ENCODE results near the gene SMARCA2. TPM values are rescaled to one million over a fixed set of nuclear protein-coding genes. Genes with fewer than 3 reads are reported as not detected.

Gene SMARCA2
- total and polyA plus RNA-seq, 4 donors = 18.8 to 67.0 (median 41.1) TPM

GRCh38 chr9:2120926-2121689, 106.0 kb downstream of the SMARCA2 start:
- peaks cover 0 to 2% (median under 1%) of the 10 kb centered on the region in 4 donors for H3K4me1 ChIP-seq (ENCODE audit: control insufficient read depth in 4 of 4, insufficient read depth in 4 of 4, low read length in 3 of 4)
- DNase-seq (ENCODE audit: low spot score) = no peak
- TF ChIP-seq SP1 (IDR thresholded peaks at IDR 0.05) (no peak), HNF4G (IDR thresholded peaks at IDR 0.05) (no peak), TAF1 (conservative IDR thresholded peaks at IDR 0.05) (no peak)
- H3K27ac ChIP-seq (ENCODE audit: low read depth in 1 of 2, low read length in 2 of 2) = no peak overlapping the region
- H3K27me3 ChIP-seq (ENCODE audit: control insufficient read depth in 4 of 4, insufficient read depth in 4 of 4, low read length in 3 of 4) = no peaks in the 10 kb centered on the region
- no peak overlapping the region for H3K4me3 ChIP-seq (ENCODE audit: low read depth in 1 of 3, low read length in 3 of 3)
- H3K9ac ChIP-seq (ENCODE audit: low read depth in 1 of 2, low read length in 2 of 2) = no peak overlapping the region
- no peaks in the 10 kb centered on the region for H3K9me3 ChIP-seq (ENCODE audit: control insufficient read depth in 4 of 4, low read length in 3 of 4)
- 84% methylated on average over 3 of the region's 3 CpGs for WGBS
- H3K36me3 ChIP-seq (ENCODE audit: control insufficient read depth in 4 of 4, insufficient read depth in 3 of 4, low read depth in 1 of 4, low read length in 3 of 4) = peaks cover 1 to 61% (median 53%) of the 10 kb centered on the region in 4 donors

GRCh38 chr9:2122299-2122698, 107.2 kb downstream of the SMARCA2 start:
- Histone ChIP-seq H3K36me3 (ENCODE audit: control insufficient read depth in 4 of 4, insufficient read depth in 3 of 4, low read depth in 1 of 4, low read length in 3 of 4) (peaks cover 3 to 56% (median 48%) of the 10 kb centered on the region in 4 donors), H3K4me3 (ENCODE audit: low read depth in 1 of 3, low read length in 3 of 3) (no peak overlapping the region), H3K9ac (ENCODE audit: low read depth in 1 of 2, low read length in 2 of 2) (no peak overlapping the region), H3K4me1 (ENCODE audit: control insufficient read depth in 4 of 4, insufficient read depth in 4 of 4, low read length in 3 of 4) (peaks cover 0 to 14% (median 4%) of the 10 kb centered on the region in 4 donors), H3K9me3 (ENCODE audit: control insufficient read depth in 4 of 4, low read length in 3 of 4) (no peaks in the 10 kb centered on the region), H3K27me3 (ENCODE audit: control insufficient read depth in 4 of 4, insufficient read depth in 4 of 4, low read length in 3 of 4) (no peaks in the 10 kb centered on the region), H3K27ac (ENCODE audit: low read depth in 1 of 2, low read length in 2 of 2) (no peak overlapping the region)
- DNase-seq (ENCODE audit: low spot score) = no peak
- TF ChIP-seq SP1 (IDR thresholded peaks at IDR 0.05) = no peak
- TF ChIP-seq HNF4A (conservative IDR thresholded peaks at IDR 0.05) = no peak
- TF ChIP-seq GABPA (IDR thresholded peaks at IDR 0.05 in 1 of 2, conservative IDR thresholded peaks at IDR 0.05 in 1 of 2) = no peak
- TF ChIP-seq NR2F2 (IDR thresholded peaks at IDR 0.05) = no peak
- TF ChIP-seq RXRA (IDR thresholded peaks at IDR 0.05) = no peak
- TF ChIP-seq, protein P1, sequence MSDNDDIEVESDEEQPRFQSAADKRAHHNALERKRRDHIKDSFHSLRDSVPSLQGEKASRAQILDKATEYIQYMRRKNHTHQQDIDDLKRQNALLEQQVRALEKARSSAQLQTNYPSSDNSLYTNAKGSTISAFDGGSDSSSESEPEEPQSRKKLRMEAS (IDR thresholded peaks at IDR 0.05) = no peak
- TF ChIP-seq FOXA1 (IDR thresholded peaks at IDR 0.05) = no peak
- no peak for TF ChIP-seq TAF1 (conservative IDR thresholded peaks at IDR 0.05)
- TF ChIP-seq RAD21 (IDR thresholded peaks at IDR 0.05) = no peak
- TF ChIP-seq FOXA2 (IDR thresholded peaks at IDR 0.05) = no peak
- no peak for TF ChIP-seq JUND (IDR thresholded peaks at IDR 0.05)
- TF ChIP-seq EGR1 (IDR thresholded peaks at IDR 0.05; ENCODE audit: low read depth in 2 of 2) = no peak
- TF ChIP-seq YY1 (IDR thresholded peaks at IDR 0.05) = no peak
- TF ChIP-seq, protein P2, sequence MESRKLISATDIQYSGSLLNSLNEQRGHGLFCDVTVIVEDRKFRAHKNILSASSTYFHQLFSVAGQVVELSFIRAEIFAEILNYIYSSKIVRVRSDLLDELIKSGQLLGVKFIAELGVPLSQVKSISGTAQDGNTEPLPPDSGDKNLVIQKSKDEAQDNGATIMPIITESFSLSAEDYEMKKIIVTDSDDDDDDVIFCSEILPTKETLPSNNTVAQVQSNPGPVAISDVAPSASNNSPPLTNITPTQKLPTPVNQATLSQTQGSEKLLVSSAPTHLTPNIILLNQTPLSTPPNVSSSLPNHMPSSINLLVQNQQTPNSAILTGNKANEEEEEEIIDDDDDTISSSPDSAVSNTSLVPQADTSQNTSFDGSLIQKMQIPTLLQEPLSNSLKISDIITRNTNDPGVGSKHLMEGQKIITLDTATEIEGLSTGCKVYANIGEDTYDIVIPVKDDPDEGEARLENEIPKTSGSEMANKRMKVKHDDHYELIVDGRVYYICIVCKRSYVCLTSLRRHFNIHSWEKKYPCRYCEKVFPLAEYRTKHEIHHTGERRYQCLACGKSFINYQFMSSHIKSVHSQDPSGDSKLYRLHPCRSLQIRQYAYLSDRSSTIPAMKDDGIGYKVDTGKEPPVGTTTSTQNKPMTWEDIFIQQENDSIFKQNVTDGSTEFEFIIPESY (IDR thresholded peaks at IDR 0.05) = no peak
- TF ChIP-seq, protein P3, sequence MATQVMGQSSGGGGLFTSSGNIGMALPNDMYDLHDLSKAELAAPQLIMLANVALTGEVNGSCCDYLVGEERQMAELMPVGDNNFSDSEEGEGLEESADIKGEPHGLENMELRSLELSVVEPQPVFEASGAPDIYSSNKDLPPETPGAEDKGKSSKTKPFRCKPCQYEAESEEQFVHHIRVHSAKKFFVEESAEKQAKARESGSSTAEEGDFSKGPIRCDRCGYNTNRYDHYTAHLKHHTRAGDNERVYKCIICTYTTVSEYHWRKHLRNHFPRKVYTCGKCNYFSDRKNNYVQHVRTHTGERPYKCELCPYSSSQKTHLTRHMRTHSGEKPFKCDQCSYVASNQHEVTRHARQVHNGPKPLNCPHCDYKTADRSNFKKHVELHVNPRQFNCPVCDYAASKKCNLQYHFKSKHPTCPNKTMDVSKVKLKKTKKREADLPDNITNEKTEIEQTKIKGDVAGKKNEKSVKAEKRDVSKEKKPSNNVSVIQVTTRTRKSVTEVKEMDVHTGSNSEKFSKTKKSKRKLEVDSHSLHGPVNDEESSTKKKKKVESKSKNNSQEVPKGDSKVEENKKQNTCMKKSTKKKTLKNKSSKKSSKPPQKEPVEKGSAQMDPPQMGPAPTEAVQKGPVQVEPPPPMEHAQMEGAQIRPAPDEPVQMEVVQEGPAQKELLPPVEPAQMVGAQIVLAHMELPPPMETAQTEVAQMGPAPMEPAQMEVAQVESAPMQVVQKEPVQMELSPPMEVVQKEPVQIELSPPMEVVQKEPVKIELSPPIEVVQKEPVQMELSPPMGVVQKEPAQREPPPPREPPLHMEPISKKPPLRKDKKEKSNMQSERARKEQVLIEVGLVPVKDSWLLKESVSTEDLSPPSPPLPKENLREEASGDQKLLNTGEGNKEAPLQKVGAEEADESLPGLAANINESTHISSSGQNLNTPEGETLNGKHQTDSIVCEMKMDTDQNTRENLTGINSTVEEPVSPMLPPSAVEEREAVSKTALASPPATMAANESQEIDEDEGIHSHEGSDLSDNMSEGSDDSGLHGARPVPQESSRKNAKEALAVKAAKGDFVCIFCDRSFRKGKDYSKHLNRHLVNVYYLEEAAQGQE (IDR thresholded peaks at IDR 0.05) = no peak
- no peak for TF ChIP-seq ATF3 (IDR thresholded peaks at IDR 0.05)
- TF ChIP-seq HNF4G (IDR thresholded peaks at IDR 0.05) = no peak
- TF ChIP-seq, protein P4, sequence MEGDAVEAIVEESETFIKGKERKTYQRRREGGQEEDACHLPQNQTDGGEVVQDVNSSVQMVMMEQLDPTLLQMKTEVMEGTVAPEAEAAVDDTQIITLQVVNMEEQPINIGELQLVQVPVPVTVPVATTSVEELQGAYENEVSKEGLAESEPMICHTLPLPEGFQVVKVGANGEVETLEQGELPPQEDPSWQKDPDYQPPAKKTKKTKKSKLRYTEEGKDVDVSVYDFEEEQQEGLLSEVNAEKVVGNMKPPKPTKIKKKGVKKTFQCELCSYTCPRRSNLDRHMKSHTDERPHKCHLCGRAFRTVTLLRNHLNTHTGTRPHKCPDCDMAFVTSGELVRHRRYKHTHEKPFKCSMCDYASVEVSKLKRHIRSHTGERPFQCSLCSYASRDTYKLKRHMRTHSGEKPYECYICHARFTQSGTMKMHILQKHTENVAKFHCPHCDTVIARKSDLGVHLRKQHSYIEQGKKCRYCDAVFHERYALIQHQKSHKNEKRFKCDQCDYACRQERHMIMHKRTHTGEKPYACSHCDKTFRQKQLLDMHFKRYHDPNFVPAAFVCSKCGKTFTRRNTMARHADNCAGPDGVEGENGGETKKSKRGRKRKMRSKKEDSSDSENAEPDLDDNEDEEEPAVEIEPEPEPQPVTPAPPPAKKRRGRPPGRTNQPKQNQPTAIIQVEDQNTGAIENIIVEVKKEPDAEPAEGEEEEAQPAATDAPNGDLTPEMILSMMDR (IDR thresholded peaks at IDR 0.05; ENCODE audit: low read depth, low read length, missing input control) = no peak
- 97% methylated on average over 3 of the region's 3 CpGs for WGBS

All from liver (tissue), 9 donors.